Panc1 (cell line): ENCODE results near the gene SLC40A1. TPM values are rescaled to one million over a fixed set of nuclear protein-coding genes. Genes with fewer than 3 reads are reported as not detected.

ENCODE experiments used
- ATAC-seq: fragments of 200-7000 bp; cut with Tn5 transposase; 2 replicates; pipeline ENCODE4 v1.9.1; 2020; ENCODE audit warnings: mild to moderate bottlenecking, moderate library complexity
- BruUV-seq: library from RNA; stranded (reverse); fragments of 400-500 nt; replicated peaks from 2 replicates; lab custom pipeline; 2021; lab: Mats Ljungman, UMichigan
- CTCF ChIA-PET: fragments of 300-600 bp; sonication (Branson Sonifier 250); formaldehyde crosslinking; loops from one replicate; lab custom pipeline; 2022; ENCODE audit warnings: antibody characterized with exemption; lab: Charles Lee
- POLR2A ChIA-PET: fragments of 300-600 bp; sonication (Branson Sonifier 250); formaldehyde crosslinking; loops from one replicate; lab custom pipeline; 2022; ENCODE audit warnings: antibody characterized with exemption; lab: Charles Lee
- DNase-seq: peaks from one replicate; pipeline ENCODE4 v3.0.0-alpha.2; 2010; ENCODE audit warnings: low read depth, low spot score
- H3K27ac ChIP-seq: 2 replicates; pipeline ENCODE4 v1.5.1; 2011; ENCODE audit warnings: mild to moderate bottlenecking, low read length, inconsistent platforms
- H3K27me3 ChIP-seq: fragments of 200-500 bp; sonication (Bioruptor generic); 2 replicates; pipeline ENCODE4 v1.6.0; 2014; ENCODE audit warnings: low read length, inconsistent platforms; ENCODE audit not compliant: control insufficient read depth, insufficient read depth
- H3K36me3 ChIP-seq: fragments of 200-500 bp; sonication (Bioruptor generic); 2 replicates; pipeline ENCODE4 v1.5.1; 2014; ENCODE audit warnings: inconsistent platforms, mild to moderate bottlenecking, low read length, moderate library complexity; ENCODE audit not compliant: control insufficient read depth, insufficient read depth
- H3K4me1 ChIP-seq: 2 replicates; pipeline ENCODE4 v1.5.1; 2011; ENCODE audit warnings: inconsistent platforms, mild to moderate bottlenecking, low read length, moderate library complexity; ENCODE audit not compliant: control insufficient read depth, insufficient read depth
- H3K4me3 ChIP-seq, 2 experiments: 2 replicates each; pipeline ENCODE4 v1.5.1; 2011 to 2012; ENCODE audit warnings: low read depth in 2 of 2, low read length in 2 of 2, mild to moderate bottlenecking in 2 of 2, inconsistent platforms in 1 of 2, moderate library complexity in 1 of 2
- H3K9me3 ChIP-seq: fragments of 200-500 bp; sonication (Bioruptor generic); 2 replicates; pipeline ENCODE4 v1.5.1; 2014; ENCODE audit warnings: low read depth, mild to moderate bottlenecking, inconsistent platforms, low read length, moderate library complexity; ENCODE audit not compliant: control insufficient read depth, insufficient read depth
- CTCF ChIP-seq: fragments of 450-650 bp; IDR thresholded peaks from 2 replicates; pipeline ENCODE4 v1.5.1; 2017; ENCODE audit warnings: mild to moderate bottlenecking
- POLR2AphosphoS5 ChIP-seq: IDR thresholded peaks from 2 replicates; pipeline ENCODE4 v1.6.1; 2012; ENCODE audit warnings: mild to moderate bottlenecking, low read depth, low read length, moderate library complexity
- REST ChIP-seq, 2 experiments: IDR thresholded peaks; 2 replicates each; pipeline ENCODE4 v1.6.1; 2011 to 2012; ENCODE audit warnings: low read depth in 2 of 2, control low read depth in 1 of 2, low read length in 1 of 2, mild to moderate bottlenecking in 1 of 2, moderate library complexity in 1 of 2; ENCODE audit not compliant: insufficient read depth in 1 of 2
- SIN3A ChIP-seq: IDR thresholded peaks from 2 replicates; pipeline ENCODE4 v1.6.1; 2012; ENCODE audit warnings: low read depth, mild to moderate bottlenecking, low read length, moderate library complexity, borderline replicate concordance; ENCODE audit not compliant: insufficient read depth
- TCF7L2 ChIP-seq: IDR thresholded peaks from 2 replicates; pipeline ENCODE4 v1.6.1; 2011; ENCODE audit warnings: mild to moderate bottlenecking, low read depth, low read length, inconsistent platforms
- in situ Hi-C: cut with HindIII; loops from 2 replicates; pipeline ENCODE4 v1.10.0; 2016; ENCODE audit warnings: low sequenced_read_pairs, low pct_unique_long_range_greater_than_20kb
- intact Hi-C: fragments of 100-400 bp; cut with micrococcal nuclease; formaldehyde crosslinking; loops from one replicate; pipeline ENCODE4 v1.10.0; 2022; ENCODE audit not compliant: unreplicated experiment
- total RNA-seq: library from RNA; stranded (reverse); gene quantifications from one replicate; pipeline ENCODE4 v1.2.1, GENCODE V29; 2021; ENCODE audit not compliant: unreplicated experiment

SLC40A1 gene
- total RNA-seq, 1 experiment from 2014 or later: 0.74 TPM

- POLR2A ChIA-PET: no interaction called here
- Histone ChIP-seq H3K9me3 (no peaks in the 10 kb centered on the region), H3K4me1 (no peaks in the 10 kb centered on the region), H3K27ac (no peak overlapping the region), H3K4me3 (no peak overlapping the region), H3K27me3 (no peaks in the 10 kb centered on the region), H3K36me3 (no peaks in the 10 kb centered on the region)
- no TSS peak for BruUV-seq
- in situ Hi-C loops (no loop called here), intact Hi-C loops (no loop called here)
- CTCF ChIA-PET: no interaction called here
- TF ChIP-seq REST (IDR thresholded peaks at IDR 0.05; ENCODE audit: insufficient read depth in 1 of 2, low read depth in 2 of 2, low read length in 1 of 2) (no peak), POLR2AphosphoS5 (no peak), TCF7L2 (no peak), SIN3A (no peak), CTCF (no peak)
- no peak for DNase-seq
- ATAC-seq: no peak
These were observed 45.4 kb downstream of the SLC40A1 start for GRCh38 chr2:189534854-189535832.

GRCh38 chr2:189533288-189534035 is 47.1 kb downstream of the SLC40A1 start:
- no peak for DNase-seq
- in situ Hi-C loops (no loop called here), intact Hi-C loops (no loop called here)
- Histone ChIP-seq H3K9me3 (no peaks in the 10 kb centered on the region), H3K4me1 (no peaks in the 10 kb centered on the region), H3K4me3 (no peak overlapping the region), H3K27me3 (no peaks in the 10 kb centered on the region), H3K36me3 (no peaks in the 10 kb centered on the region), H3K27ac (no peak overlapping the region)
- no TSS peak for BruUV-seq
- CTCF ChIA-PET: interaction anchor here (0.6 kb wide), 1 partner anchor 71 kb away, joined by 3 read pairs; no protein-coding TSS in a partner anchor
- ATAC-seq: no peak
- TF ChIP-seq SIN3A (no peak), POLR2AphosphoS5 (no peak), REST (IDR thresholded peaks at IDR 0.05; ENCODE audit: insufficient read depth in 1 of 2, low read depth in 2 of 2, low read length in 1 of 2) (no peak), TCF7L2 (no peak), CTCF (no peak)
- POLR2A ChIA-PET: no interaction called here
